ENCODE results near the gene ESYT2.

DNA sequence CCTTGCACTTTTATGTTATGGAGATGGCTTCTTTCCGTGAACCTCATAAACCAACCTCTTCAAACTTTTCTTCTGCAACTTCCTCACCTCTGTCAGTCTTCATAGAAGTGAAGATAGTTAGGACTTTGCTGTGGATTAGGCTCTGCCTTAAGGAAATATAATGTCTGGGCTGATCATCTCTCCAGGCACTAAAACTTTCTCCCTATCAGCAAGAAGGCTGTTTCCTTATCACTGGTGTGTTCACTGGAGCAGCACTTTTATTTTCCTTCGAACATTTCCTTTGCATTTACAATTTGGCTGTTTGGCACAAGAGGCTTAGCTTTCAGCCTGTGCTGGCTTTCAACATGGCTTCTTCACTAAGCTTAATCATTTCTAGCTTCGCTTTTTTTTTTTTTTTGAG lies 52.8 kb downstream of the ESYT2 start:
- TF ChIP-seq, protein P1, sequence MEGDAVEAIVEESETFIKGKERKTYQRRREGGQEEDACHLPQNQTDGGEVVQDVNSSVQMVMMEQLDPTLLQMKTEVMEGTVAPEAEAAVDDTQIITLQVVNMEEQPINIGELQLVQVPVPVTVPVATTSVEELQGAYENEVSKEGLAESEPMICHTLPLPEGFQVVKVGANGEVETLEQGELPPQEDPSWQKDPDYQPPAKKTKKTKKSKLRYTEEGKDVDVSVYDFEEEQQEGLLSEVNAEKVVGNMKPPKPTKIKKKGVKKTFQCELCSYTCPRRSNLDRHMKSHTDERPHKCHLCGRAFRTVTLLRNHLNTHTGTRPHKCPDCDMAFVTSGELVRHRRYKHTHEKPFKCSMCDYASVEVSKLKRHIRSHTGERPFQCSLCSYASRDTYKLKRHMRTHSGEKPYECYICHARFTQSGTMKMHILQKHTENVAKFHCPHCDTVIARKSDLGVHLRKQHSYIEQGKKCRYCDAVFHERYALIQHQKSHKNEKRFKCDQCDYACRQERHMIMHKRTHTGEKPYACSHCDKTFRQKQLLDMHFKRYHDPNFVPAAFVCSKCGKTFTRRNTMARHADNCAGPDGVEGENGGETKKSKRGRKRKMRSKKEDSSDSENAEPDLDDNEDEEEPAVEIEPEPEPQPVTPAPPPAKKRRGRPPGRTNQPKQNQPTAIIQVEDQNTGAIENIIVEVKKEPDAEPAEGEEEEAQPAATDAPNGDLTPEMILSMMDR (conservative IDR thresholded peaks at IDR 0.05 in 1 of 2, IDR thresholded peaks at IDR 0.05 in 1 of 2; ENCODE audit: low read depth in 1 of 2, low read length in 2 of 2), result no peak
- no peak for TF ChIP-seq EZH2 (IDR thresholded peaks at IDR 0.05; ENCODE audit: low read length, missing control alignments)

Data from fibroblast of lung (primary cell).